OCI-M2 (cell line): ENCODE measurements around the gene WDR19.
"Not testable (repeated sequence)": the region's sequence is repeated elsewhere in the genome, so short reads cannot be mapped to it uniquely, and the experiment has no call there.

Experiments
- DNase-seq: peaks from one replicate; lab custom pipeline; 2025; ENCODE audit not compliant: unreplicated experiment; lab: John Stamatoyannopoulos, UW

The WDR19 gene

DNA sequence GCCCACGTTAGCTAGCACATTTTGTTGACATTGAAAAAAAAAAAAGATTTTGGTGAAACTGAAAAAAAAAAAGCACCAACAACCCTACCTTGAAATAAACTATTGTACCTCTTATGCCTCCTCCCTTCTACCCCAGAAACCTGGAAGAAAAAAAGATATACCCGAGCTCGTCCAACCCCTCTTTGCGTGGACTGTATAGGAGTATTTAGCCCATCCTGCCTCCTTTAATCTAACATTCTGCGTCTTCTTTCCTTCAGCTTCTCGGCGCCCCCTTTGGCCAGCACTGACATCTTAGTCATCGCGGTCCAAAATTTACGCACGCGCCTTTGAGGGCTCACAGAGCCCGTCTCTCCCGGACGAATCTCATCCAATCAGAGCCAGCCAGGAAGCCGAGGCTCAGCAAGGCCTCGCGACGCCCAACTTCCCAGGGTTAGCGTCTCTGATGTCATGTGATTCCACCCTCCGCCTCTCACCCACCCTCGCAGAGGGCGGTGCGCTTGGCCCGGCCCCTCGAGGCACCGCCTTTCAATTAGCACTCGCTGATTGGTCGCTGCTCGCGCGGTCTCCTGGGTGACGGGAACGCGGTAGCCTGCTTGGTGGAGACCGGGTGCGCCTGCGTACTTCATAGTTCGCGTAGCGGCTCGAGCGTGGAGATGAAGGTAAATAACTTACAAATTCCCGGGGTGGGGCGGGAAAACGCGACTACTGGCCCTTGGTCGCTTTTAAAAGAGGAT, at the start of gene WDR19:
Gene WDR19 (plus strand): TSS at position 625 of the 734 bp plus-strand sequence. CDS start 29 bp downstream, at position 654.
- peak; percentile 80 for DNase-seq

GRCh38 chr4:39133623-39134022, 48.7 kb upstream of the WDR19 start:
- no peak for DNase-seq

DNA sequence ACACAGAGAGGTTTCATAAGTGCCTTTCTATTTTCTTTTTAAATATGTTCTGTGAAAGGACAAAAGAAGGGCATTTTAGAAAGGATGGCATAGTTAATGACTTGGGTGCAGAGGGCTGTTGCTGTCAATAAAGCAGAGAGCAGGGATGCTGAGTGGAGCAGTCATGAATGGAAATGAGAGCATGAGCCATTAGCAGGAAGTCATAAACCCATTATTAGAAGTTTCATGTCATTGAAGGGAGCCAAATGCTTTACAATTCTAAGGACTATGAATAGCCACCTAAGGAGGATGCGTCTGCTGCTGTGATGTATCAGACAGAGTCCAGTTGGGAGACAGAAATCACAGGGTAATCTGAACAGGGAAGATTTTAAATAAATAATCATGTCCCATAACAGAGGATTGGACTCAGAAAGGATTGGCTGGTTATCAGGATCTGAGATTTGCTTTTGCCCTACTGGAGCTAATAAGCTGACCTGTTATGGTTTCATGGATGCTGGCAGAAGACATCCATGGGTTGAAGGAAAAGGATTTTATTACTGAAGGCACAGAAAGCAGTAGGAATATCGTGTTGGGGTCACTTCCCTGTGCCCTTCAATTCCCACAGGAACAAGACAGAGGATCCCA, 47.5 kb upstream of the WDR19 start:
- DNase-seq: no peak

DNA sequence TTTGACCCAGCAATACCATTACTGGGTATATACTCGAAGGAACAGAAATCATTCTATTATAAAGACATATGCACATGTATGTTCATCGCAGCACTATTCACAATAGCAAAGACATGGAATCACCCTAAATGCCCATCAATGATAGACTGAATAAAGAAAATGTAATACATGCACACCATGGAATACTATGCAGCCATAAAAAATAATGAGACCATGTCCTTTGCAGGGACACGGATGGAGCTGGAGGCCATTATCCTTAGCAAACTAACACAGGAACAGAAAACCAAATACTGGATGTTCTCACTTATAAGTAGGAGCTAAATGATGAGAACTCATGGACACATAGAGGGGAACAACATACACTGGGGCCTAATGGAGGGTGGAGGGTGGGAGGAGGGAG, 44.1 kb upstream of the WDR19 start:
- DNase-seq: not testable (repeated sequence)

- no peak for DNase-seq
These were observed 36.1 kb upstream of the WDR19 start for GRCh38 chr4:39146211-39146610.

DNA sequence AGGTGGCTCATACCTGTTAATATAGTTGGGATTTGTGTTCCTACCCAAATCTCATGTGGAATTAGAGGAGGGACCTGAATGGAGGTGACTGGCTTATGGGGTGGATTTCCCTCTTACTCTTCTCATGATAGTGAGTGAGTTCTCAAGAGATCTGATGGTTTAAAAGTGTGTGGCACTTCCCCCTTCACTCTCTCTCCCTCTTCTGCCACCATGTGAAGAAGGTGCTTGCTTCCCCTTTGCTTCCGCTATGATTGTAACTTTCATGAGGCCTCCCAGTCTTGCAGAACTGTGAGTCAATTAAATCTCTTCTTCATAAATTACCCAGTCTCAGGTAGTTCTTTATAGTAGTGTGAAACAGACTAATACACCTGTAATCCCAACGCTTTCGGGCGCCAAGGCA, 28.3 kb upstream of the WDR19 start:
- no peak for DNase-seq

GRCh38 chr4:39157520-39157919, 24.8 kb upstream of the WDR19 start:
- DNase-seq: no peak

- no peak for DNase-seq
These were observed 16.2 kb upstream of the WDR19 start for GRCh38 chr4:39166177-39166576.

- no peak for DNase-seq
These were observed 15.7 kb upstream of the WDR19 start for GRCh38 chr4:39166669-39167068.

DNA sequence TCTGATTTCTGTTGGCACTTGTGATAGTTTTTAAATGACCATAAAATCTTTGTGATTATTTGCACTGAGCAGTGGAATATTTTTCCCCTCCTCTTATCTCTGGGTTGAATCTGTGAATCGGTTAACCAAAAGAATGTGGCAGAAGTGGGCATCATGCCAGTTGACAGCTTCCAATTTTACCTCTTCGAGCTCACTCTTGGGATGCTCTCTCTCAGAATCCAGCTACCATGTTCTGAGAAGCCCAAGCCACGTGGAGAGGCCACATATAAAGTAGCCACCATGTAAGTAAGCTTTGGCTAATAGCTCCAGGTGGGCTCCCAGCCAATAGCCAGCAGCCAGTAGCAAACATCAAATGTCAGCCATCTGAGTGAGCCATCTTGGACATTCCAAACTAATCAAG, 12.9 kb upstream of the WDR19 start:
- no peak for DNase-seq

DNA sequence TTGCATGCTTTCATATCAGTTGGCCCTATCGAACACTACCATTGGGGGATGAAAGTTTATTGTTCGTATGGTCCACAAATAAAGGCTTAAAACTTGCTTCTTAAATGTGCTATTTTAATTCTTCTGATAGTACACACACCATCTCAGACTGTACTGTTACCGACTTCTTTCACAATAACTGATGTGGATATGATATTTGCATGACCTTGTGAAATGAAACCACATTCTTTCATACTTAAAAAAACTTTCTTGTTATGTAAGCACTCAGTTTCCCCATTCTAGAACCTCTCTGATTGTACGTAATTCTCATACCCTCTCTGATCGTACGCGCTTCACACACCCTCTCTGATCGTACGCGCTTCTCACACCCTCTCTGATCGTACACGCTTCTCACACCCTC, 12.0 kb upstream of the WDR19 start:
- no peak for DNase-seq

- DNase-seq: no peak
These were observed 3.6 kb upstream of the WDR19 start for GRCh38 chr4:39178706-39179105.

GRCh38 chr4:39179681-39180080, 2.6 kb upstream of the WDR19 start:
- DNase-seq: no peak

GRCh38 chr4:39180629-39181028, 1.7 kb upstream of the WDR19 start:
- not testable (repeated sequence) for DNase-seq

DNA sequence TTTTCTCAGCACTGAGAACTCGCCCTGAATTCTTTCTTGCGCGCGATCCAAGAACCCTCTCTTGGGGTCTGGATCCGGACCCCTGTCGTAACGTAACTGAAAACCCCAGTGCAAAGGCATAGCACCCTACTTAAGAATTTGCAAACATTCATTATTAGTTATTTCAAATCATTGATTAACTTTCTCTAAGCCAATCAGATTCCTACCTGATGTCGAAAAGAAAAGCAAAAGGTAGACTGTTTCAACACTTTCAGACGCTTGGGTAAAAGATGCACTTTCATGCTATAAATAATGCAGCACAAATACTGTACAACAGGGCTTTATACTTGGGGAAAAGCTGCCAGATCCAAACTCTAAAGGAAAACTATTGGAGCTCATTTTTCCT, 817 bp upstream of the WDR19 start:
- DNase-seq: no peak

GRCh38 chr4:39201963-39202362, 19.6 kb downstream of the WDR19 start:
- DNase-seq: no peak

DNA sequence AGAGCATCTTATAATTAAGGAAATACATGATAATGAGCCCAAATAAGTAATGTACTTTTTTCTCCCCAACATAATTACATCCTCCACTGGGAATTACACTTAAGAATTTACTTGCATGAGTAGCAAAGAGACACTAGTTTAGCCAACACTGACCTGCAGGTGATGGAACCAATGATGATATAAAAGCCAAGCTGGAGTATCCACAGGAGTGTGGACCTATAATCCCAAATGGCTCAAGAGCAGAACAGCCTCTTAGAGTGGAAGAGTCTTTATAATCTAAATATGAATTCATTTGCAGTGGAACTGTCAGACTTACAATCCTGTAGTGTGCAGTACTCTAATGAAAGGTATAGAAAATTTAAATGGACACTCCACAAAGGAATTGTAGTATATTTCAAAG, 22.2 kb downstream of the WDR19 start:
- DNase-seq: no peak

- DNase-seq: no peak
These were observed 22.7 kb downstream of the WDR19 start for GRCh38 chr4:39205000-39205399.

GRCh38 chr4:39205476-39205875, 23.1 kb downstream of the WDR19 start:
- DNase-seq: no peak

GRCh38 chr4:39227906-39228305, 45.6 kb downstream of the WDR19 start:
- DNase-seq: no peak

DNA sequence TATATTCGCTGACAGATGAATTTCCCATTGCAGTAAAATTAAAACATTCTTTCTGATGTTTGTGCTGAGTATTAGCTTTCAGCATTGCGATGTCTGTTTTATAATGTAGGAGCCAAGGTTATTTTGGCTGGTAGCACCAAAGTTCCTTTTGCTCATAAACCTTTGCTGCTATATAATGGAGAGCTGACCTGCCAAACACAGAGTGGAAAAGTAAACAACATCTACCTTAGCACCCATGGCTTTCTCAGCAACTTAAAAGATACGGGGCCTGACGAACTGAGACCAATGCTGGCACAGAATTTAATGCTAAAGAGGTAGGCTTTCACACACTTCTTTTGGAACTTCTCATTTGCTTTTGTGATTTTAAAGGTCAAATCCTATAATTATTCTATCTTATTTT, 46.0 kb downstream of the WDR19 start:
- no peak for DNase-seq

- DNase-seq: no peak
These were observed 48.1 kb downstream of the WDR19 start for GRCh38 chr4:39230462-39230861.

DNA sequence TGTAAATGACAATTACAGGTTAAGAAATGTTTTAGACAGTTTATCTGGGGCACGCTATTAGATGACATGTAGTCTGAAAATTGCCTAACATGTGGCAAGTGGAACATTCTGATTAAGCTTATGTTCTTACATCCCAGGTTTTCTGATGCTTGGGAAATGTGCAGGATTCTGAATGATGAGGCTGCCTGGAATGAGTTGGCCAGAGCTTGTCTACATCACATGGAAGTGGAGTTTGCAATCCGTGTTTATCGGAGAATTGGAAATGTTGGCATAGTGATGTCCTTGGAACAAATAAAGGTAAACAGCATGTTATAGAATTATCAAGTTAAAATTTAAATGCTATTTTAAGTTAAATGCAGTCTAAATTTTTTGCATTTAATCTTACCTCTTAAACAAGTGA, 49.3 kb downstream of the WDR19 start:
- DNase-seq: no peak
